GM12865 (cell line): ENCODE measurements around the gene TLE6.

ENCODE experiments used
- DNase-seq: peaks from one replicate; pipeline ENCODE4 v3.0.0; 2010; ENCODE audit warnings: low read depth
- H3K4me3 ChIP-seq: 2 replicates; pipeline ENCODE4 v1.5.1; 2011; ENCODE audit warnings: mild to moderate bottlenecking, low read depth, low read length, control low read depth
- CTCF ChIP-seq: IDR thresholded peaks from 2 replicates; pipeline ENCODE4 v1.5.1; 2011; ENCODE audit warnings: low read length, control low read depth, low read depth, inconsistent platforms; ENCODE audit not compliant: insufficient read depth; ENCODE audit errors: missing control alignments

TLE6 gene

GRCh38 chr19:2949939-2950285 is 27.5 kb upstream of the TLE6 start:
- peak overlapping the region; percentile 86 for H3K4me3 ChIP-seq
- TF ChIP-seq CTCF, result no peak
- DNase-seq, result peak; percentile 77

- peak; percentile 99 for DNase-seq
- H3K4me3 ChIP-seq, result peak overlapping the region; percentile 86
- no peak for TF ChIP-seq CTCF
Measured at GRCh38 chr19:2950286-2951124, 26.9 kb upstream of the TLE6 start.

GRCh38 chr19:2952953-2953481 is 24.3 kb upstream of the TLE6 start:
- peak; percentile 49 for DNase-seq
- TF ChIP-seq CTCF, result peak; percentile 15
- no peak overlapping the region for H3K4me3 ChIP-seq

- no peak for TF ChIP-seq CTCF
- DNase-seq, result no peak
- no peak overlapping the region for H3K4me3 ChIP-seq
Measured at GRCh38 chr19:2957160-2957559, 20.2 kb upstream of the TLE6 start.

- no peak for DNase-seq
- no peak overlapping the region for H3K4me3 ChIP-seq
- TF ChIP-seq CTCF, result no peak
Measured at GRCh38 chr19:2960120-2960519, 17.2 kb upstream of the TLE6 start.

- H3K4me3 ChIP-seq, result no peak overlapping the region
Measured at GRCh38 chr19:2962018-2962670, 15.2 kb upstream of the TLE6 start.

More at GRCh38 chr19:2962018-2962670, 15.2 kb upstream of the TLE6 start:
- TF ChIP-seq CTCF, result peak; percentile 60
- DNase-seq, result peak; percentile 72
